ENCODE data around the gene DPP6. TPM values are rescaled to one million over a fixed set of nuclear protein-coding genes. Genes with fewer than 3 reads are reported as not detected.

DPP6 gene
- total RNA-seq, 1 experiment from 2014 or later, result not detected

DNA sequence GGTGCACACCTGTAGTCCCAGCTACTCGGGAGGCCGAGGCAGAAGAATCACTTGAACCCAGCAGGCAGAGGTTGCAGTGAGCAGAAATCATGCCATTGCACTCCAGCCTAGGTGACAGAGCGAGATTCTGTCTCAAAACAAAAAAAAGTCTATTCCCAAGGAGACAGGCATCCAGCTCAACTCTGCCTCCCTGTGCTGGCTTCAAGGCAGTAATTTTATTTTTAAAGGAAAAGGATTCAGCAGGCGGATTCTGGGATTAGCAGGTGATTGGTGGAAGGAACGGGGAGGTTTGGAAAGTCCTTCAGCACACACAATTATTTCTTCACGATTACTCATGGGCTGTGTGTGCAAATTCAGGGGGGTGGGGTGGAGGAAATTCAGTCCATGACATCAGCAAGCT lies 707.8 kb downstream of the DPP6 start:
- Histone ChIP-seq H3K36me3 (ENCODE audit: control insufficient read depth, insufficient read depth, low read length) (no peaks in the 10 kb centered on the region), H3K4me3 (ENCODE audit: low read depth, low read length) (no peak overlapping the region), H3K27me3 (replicated peaks; ENCODE audit: control insufficient read depth, insufficient read depth, low read length) (no peaks in the 10 kb centered on the region), H3K9me3 (no peaks in the 10 kb centered on the region), H3K4me1 (no peaks in the 10 kb centered on the region)
- Mint-ChIP-seq H3K36me3 (ENCODE audit: insufficient read depth, unreplicated experiment) (no peaks in the 10 kb centered on the region), H3K27me3 (ENCODE audit: insufficient read depth, unreplicated experiment) (peaks cover 6% of the 10 kb centered on the region), H3K4me1 (ENCODE audit: low read depth, unreplicated experiment) (no peaks in the 10 kb centered on the region), H3K9me3 (ENCODE audit: unreplicated experiment) (no peaks in the 10 kb centered on the region), H3K4me3 (ENCODE audit: unreplicated experiment) (no peak overlapping the region), H3K27ac (ENCODE audit: unreplicated experiment) (no peak overlapping the region)
- no peak for DNase-seq
- no TSS peak for BruUV-seq (replicated peaks)
- ChIA-PET CTCF (no interaction called here), POLR2A (no interaction called here)
- intact Hi-C loops (cut with micrococcal nuclease; ENCODE audit: unreplicated experiment), result no loop called here
- TF ChIP-seq, protein P1, sequence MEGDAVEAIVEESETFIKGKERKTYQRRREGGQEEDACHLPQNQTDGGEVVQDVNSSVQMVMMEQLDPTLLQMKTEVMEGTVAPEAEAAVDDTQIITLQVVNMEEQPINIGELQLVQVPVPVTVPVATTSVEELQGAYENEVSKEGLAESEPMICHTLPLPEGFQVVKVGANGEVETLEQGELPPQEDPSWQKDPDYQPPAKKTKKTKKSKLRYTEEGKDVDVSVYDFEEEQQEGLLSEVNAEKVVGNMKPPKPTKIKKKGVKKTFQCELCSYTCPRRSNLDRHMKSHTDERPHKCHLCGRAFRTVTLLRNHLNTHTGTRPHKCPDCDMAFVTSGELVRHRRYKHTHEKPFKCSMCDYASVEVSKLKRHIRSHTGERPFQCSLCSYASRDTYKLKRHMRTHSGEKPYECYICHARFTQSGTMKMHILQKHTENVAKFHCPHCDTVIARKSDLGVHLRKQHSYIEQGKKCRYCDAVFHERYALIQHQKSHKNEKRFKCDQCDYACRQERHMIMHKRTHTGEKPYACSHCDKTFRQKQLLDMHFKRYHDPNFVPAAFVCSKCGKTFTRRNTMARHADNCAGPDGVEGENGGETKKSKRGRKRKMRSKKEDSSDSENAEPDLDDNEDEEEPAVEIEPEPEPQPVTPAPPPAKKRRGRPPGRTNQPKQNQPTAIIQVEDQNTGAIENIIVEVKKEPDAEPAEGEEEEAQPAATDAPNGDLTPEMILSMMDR (IDR thresholded peaks at IDR 0.05; ENCODE audit: insufficient read depth in 1 of 2, low read depth in 1 of 2, low read length in 1 of 2, severe bottlenecking in 1 of 2, unreplicated experiment in 1 of 2), result no peak

DNA sequence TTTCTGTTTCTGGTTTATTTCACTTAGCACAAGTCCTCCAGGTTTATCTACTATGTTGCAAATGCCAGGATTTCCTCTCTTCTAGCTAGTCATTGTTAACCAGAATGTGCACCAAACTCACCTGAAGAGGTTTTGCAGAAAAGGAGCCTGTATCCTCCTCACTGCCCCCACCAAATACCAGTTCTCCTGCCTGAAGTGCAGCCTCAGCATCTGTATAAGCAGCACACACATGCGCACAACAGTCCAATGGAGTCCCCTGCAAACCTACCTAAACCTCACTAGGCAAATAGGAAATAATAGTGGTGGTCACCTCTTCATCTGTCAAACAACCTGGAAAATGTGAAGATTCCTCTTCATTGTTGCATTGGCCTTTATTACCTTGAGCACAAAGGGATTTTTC lies 712.9 kb downstream of the DPP6 start:
- Mint-ChIP-seq H3K27me3 (ENCODE audit: insufficient read depth, unreplicated experiment) (peaks cover 13% of the 10 kb centered on the region), H3K36me3 (ENCODE audit: insufficient read depth, unreplicated experiment) (no peaks in the 10 kb centered on the region), H3K4me3 (ENCODE audit: unreplicated experiment) (no peak overlapping the region), H3K4me1 (ENCODE audit: low read depth, unreplicated experiment) (no peaks in the 10 kb centered on the region), H3K27ac (ENCODE audit: unreplicated experiment) (no peak overlapping the region), H3K9me3 (ENCODE audit: unreplicated experiment) (peaks cover 8% of the 10 kb centered on the region)
- ChIA-PET POLR2A (no interaction called here), CTCF (no interaction called here)
- TF ChIP-seq, protein P1 (IDR thresholded peaks at IDR 0.05; ENCODE audit: insufficient read depth in 1 of 2, low read depth in 1 of 2, low read length in 1 of 2, severe bottlenecking in 1 of 2, unreplicated experiment in 1 of 2), result no peak
- no peaks in the 10 kb centered on the region for H3K4me1 ChIP-seq
- DNase-seq, result no peak
- no peaks in the 10 kb centered on the region for H3K36me3 ChIP-seq (ENCODE audit: control insufficient read depth, insufficient read depth, low read length)
- no peaks in the 10 kb centered on the region for H3K27me3 ChIP-seq (replicated peaks; ENCODE audit: control insufficient read depth, insufficient read depth, low read length)
- H3K9me3 ChIP-seq, result peaks cover 3% of the 10 kb centered on the region
- no peak overlapping the region for H3K4me3 ChIP-seq (ENCODE audit: low read depth, low read length)
- no TSS peak for BruUV-seq (replicated peaks)
- intact Hi-C loops (cut with micrococcal nuclease; ENCODE audit: unreplicated experiment), result no loop called here

DNA sequence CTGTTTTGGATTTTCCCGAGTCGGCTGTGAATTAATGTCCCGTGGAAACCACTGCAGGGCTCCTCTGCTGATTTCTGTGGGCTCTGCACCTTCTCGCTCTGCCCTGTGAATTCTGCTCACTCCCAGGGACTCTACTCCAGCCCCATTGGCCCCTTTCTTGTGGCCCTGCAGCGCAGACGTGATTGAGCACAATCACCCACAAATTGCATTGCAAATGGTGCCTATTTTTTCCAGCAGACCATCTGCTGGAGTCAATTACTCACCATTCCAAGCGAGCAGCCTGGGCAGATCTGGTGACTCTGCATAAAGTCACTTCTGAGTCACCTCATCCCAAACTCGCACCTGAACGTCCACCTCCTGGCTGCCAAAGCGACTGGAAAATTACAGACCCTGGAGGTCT lies 714.9 kb downstream of the DPP6 start:
- Histone ChIP-seq H3K9me3 (peaks cover 10% of the 10 kb centered on the region), H3K4me1 (no peaks in the 10 kb centered on the region), H3K4me3 (ENCODE audit: low read depth, low read length) (no peak overlapping the region), H3K27me3 (replicated peaks; ENCODE audit: control insufficient read depth, insufficient read depth, low read length) (no peaks in the 10 kb centered on the region), H3K36me3 (ENCODE audit: control insufficient read depth, insufficient read depth, low read length) (no peaks in the 10 kb centered on the region)
- no TSS peak for BruUV-seq (replicated peaks)
- TF ChIP-seq, protein P1 (IDR thresholded peaks at IDR 0.05; ENCODE audit: insufficient read depth in 1 of 2, low read depth in 1 of 2, low read length in 1 of 2, severe bottlenecking in 1 of 2, unreplicated experiment in 1 of 2), result no peak
- Mint-ChIP-seq H3K4me3 (ENCODE audit: unreplicated experiment) (no peak overlapping the region), H3K4me1 (ENCODE audit: low read depth, unreplicated experiment) (no peaks in the 10 kb centered on the region), H3K27ac (ENCODE audit: unreplicated experiment) (no peak overlapping the region), H3K9me3 (ENCODE audit: unreplicated experiment) (peaks cover 12% of the 10 kb centered on the region), H3K36me3 (ENCODE audit: insufficient read depth, unreplicated experiment) (no peaks in the 10 kb centered on the region), H3K27me3 (ENCODE audit: insufficient read depth, unreplicated experiment) (peaks cover 13% of the 10 kb centered on the region)
- intact Hi-C loops (cut with micrococcal nuclease; ENCODE audit: unreplicated experiment), result no loop called here
- DNase-seq, result no peak
- CTCF ChIA-PET, result no interaction called here
- POLR2A ChIA-PET, result no interaction called here

All from Caco-2 (cell line).